HG03196 (cell line): ENCODE measurements around the gene RGS8.
"Not testable (repeated sequence)": the region's sequence is repeated elsewhere in the genome, so short reads cannot be mapped to it uniquely, and the experiment has no call there.

ENCODE experiments used
- ATAC-seq: cut with Tn5 transposase; IDR thresholded peaks from one replicate; pipeline ENCODE4 v1.9.1; 2021; ENCODE audit not compliant: unreplicated experiment

RGS8 gene

DNA sequence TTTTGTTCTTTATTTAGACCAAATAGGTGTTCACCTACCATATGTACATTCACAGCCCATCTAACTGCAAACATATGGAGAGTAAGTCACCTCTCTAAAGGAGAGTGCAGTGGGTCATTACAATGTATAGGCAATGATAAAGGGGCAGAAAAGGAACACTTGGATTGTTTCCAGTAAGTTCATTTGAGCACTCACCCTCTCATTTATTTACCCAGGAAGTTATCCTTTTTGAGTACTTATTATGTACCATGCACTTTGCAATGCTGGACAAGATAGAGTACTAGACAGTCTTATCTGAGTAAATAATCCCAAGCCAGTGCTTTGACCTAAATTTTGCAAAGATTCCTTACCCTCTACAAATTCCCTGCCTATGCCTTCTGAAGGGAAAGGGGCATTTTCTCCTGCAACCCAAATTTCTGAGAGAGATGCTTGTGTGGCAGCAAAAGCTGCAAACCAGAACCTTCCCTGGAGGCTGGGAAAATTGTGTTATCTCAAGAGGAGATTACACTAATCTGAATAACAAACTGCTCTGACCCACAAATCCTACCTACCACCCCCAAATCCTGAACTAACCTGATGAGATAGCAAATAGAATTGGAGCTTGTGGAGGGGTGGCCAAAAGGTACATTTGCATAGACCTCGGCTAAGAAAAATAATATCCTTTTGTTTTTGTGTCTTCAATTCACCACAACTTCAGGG, 18.6 kb upstream of the RGS8 start:
- no peak for ATAC-seq

DNA sequence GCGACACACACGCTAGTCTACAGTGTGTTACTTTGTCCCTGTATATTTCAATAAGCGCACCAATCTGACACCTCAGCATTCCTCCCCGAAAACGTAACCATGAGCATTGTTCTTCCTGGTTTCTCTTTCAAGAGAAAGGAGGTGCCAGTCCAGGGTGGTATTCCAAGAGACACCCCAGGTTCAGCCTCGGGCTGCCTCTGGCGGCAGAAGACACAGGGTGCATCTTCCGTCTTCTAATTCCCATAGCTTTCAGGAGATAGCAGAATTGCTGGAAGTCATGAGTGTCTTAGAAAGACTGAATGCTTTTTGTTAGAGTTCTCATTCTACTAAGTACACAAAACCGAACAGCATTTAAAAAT, 15.9 kb upstream of the RGS8 start:
- no peak for ATAC-seq

GRCh38 chr1:182699393-182700350, 15.3 kb upstream of the RGS8 start:
- ATAC-seq: no peak

DNA sequence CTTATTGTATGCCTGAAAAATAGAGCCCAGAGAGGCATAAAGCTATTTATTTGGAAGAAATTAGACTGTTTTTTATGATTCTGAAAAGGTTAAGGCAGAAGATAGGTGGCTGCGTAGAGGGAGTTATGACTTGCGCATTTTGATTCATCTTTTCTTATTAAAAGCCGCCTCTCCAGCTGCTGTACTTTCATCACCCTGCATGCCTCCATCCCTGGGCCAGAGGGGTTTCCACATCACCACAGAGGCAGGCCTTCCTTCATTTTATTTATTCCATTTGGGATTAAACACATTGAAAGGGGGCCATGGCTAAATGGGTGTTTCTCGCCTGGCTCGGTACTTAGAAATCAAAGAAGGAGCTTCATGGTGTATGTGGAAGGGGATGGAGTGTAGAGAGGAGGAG, 14.6 kb upstream of the RGS8 start:
- ATAC-seq: no peak

GRCh38 chr1:182693139-182693538, 8.8 kb upstream of the RGS8 start:
- ATAC-seq: not testable (repeated sequence)

DNA sequence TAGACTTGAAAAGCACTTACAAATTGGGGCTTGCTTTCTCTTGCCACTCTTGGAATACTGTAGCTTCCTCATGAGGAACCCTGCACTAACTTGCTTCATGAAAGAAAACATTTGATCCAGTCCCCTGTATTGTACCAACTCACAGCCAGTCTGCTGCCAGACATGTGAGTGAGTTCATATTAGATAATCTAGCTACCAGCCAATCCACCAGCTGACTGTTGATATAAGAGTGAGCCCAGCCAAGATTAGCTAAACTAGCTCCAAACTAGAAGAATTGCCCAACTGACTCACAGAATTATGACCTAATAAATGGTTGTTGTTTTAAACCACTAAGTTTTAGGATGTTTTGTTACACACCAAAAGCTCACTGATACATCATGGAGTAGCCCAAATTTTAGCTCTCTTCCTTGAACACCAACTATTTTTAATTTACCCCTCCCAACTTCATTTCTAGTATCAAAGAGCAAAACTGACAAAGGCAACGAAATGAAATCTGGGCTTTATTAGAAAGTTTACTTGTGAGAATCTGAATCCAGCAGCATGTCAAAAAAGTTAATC, 6.6 kb upstream of the RGS8 start:
- ATAC-seq: no peak

- no peak for ATAC-seq
Measured at GRCh38 chr1:182688436-182689205, 4.2 kb upstream of the RGS8 start.

- ATAC-seq: no peak
Measured at GRCh38 chr1:182687361-182687760, 3.0 kb upstream of the RGS8 start.

- no peak for ATAC-seq
Measured at GRCh38 chr1:182686446-182686845, 2.1 kb upstream of the RGS8 start.

GRCh38 chr1:182685215-182685614, 828 bp upstream of the RGS8 start:
- ATAC-seq: no peak

DNA sequence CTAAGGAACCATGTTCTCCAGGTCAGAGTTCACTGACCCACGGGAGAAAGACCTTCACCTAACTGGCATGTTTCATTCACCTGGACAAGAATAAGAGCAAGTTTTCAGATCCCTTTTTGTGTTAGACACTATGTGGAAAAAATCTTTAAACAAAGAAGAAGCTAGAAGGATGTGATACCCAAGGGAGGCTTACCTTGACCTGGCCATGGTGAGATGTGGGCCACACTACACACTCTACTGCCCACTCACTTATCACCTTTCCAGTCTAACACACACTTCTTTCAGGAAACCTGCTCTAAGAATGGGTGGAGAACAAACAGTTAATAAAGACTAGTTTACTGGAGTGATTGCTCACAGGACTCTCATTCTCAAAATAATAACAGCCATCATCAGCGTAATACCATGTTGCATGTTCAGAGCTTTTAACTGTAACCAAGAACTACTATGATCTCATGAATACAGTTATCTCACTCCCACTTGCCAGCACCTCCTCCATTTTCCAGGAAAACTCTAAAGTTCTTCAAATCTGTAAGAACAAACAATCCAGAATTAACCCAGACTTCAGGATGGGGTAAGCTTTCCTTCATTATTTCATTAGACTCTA, 1.4 kb downstream of the RGS8 start:
- ATAC-seq: no peak

GRCh38 chr1:182682406-182682805, 2.0 kb downstream of the RGS8 start:
- no peak for ATAC-seq

DNA sequence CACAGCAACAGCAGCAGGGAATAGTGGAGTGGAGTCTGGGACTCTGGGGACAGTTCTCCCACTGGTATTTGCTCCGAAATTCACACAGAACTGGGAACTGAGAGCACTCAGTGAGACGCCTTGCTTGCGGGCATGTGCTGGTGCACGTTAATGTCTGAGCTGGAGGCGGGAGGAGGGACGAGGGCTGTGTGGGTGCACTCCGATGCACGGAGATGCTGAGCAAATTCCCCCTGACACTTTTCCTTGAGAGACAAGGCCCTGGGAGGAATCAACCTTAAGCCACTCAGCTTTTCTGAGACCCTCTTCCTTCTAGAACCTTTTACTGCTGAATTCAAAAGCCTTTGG, 2.8 kb downstream of the RGS8 start:
- ATAC-seq: no peak

- no peak for ATAC-seq
Measured at GRCh38 chr1:182680901-182681567, 3.4 kb downstream of the RGS8 start.

- ATAC-seq: no peak
Measured at GRCh38 chr1:182680408-182680807, 4.0 kb downstream of the RGS8 start.

DNA sequence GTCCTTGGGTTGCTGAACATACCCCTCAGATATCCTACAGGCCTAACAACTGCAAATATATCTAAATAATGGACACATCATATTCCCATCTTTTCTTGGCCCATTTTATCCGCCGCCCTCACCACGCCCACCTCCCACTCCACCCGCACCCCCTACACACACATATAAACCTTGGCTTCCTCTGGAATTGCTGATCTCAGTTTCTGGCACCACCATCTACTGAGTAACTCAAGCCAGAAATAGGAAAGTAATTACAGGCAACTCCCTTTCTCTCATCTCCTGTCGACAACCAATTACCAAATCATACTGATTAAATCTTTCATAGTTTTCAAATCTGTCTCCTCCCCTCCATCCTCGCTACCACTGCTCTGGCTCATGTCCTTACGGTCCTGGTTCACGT, 4.7 kb downstream of the RGS8 start:
- ATAC-seq: no peak

- peak; percentile 85 for ATAC-seq
Measured at GRCh38 chr1:182677397-182678098, 6.8 kb downstream of the RGS8 start.

- ATAC-seq: no peak
Measured at GRCh38 chr1:182676274-182676673, 8.1 kb downstream of the RGS8 start.

- no peak for ATAC-seq
Measured at GRCh38 chr1:182674346-182675246, 9.8 kb downstream of the RGS8 start.
